HCT116 (cell line): Measurements from ENCODE around the gene SPEF2.

ENCODE experiments used
- CTCF ChIP-seq, 3 experiments: fragments of 200-600 bp in 1 of 3; sonication (generic) in 1 of 3; IDR thresholded peaks in 2 of 3; conservative IDR thresholded peaks in 1 of 3; 2 replicates each; pipeline ENCODE4 v1.5.1; 2012 to 2017; ENCODE audit warnings: low read depth in 2 of 3, low read length in 2 of 3, antibody characterized with exemption in 1 of 3, borderline replicate concordance in 1 of 3, control low read depth in 1 of 3, mild to moderate bottlenecking in 1 of 3, mixed read lengths in 1 of 3, mixed run types in 1 of 3, moderate library complexity in 1 of 3; ENCODE audit not compliant: insufficient read depth in 1 of 3
- EGR1 ChIP-seq: IDR thresholded peaks from 2 replicates; pipeline ENCODE4 v1.6.1; 2012; ENCODE audit warnings: low read depth
- EZH2 ChIP-seq: fragments of 200-600 bp; sonication (generic); IDR thresholded peaks from 2 replicates; pipeline ENCODE4 v1.6.1; 2017; ENCODE audit warnings: antibody characterized with exemption, mixed run types
- RAD21 ChIP-seq: IDR thresholded peaks from 2 replicates; pipeline ENCODE4 v1.6.1; 2012; ENCODE audit warnings: low read depth, mild to moderate bottlenecking
- SIN3A ChIP-seq: IDR thresholded peaks from 2 replicates; pipeline ENCODE4 v1.6.1; 2012; ENCODE audit warnings: low read depth
- YY1 ChIP-seq: IDR thresholded peaks from 2 replicates; pipeline ENCODE4 v1.6.1; 2011; ENCODE audit warnings: low read length, low read depth, moderate library complexity, mild to moderate bottlenecking; ENCODE audit not compliant: insufficient replicate concordance; ENCODE audit errors: extremely low read depth
- ZFX ChIP-seq: fragments of 450-650 bp; IDR thresholded peaks from 2 replicates; pipeline ENCODE4 v1.6.1; 2017
- TF ChIP-seq, protein P1 (sequence below): IDR thresholded peaks from 2 replicates; pipeline ENCODE4 v1.6.1; 2012

DNA sequence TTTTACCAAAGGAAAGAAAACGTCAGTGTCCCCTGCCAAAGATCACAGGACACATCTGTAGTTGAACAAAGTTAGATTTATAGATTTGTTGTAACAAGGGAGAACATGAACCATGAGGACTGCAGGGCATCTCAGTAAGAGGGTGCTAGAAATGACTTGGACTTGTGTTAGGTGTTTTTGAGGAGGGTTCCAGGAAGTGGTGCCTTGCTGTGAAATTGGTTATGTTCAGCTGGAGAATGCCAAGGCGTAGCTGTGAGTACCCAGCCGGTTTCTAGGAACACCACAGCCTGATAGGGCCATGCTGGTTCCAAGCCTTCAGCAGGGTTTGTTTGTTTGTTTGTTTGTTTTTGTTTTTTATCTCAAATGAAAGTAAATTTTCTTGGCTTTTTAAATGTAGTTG lies 5.3 kb downstream of the SPEF2 start:
- TF ChIP-seq CTCF (IDR thresholded peaks at IDR 0.05 in 2 of 3, conservative IDR thresholded peaks at IDR 0.05 in 1 of 3; ENCODE audit: borderline replicate concordance in 1 of 3, insufficient read depth in 1 of 3, low read depth in 2 of 3, low read length in 2 of 3) = no peak
- no peak for TF ChIP-seq YY1
- no peak for TF ChIP-seq EZH2
- no peak for TF ChIP-seq ZFX
- TF ChIP-seq, protein P1, sequence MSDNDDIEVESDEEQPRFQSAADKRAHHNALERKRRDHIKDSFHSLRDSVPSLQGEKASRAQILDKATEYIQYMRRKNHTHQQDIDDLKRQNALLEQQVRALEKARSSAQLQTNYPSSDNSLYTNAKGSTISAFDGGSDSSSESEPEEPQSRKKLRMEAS = no peak
- TF ChIP-seq EGR1 = no peak
- no peak for TF ChIP-seq SIN3A
- no peak for TF ChIP-seq RAD21
